HepG2 (cell line): ENCODE data around the gene ARFGEF2. TPM values are rescaled to one million over a fixed set of nuclear protein-coding genes. Genes with fewer than 3 reads are reported as not detected.

Experiments
- ATAC-seq: fragments of 200-7000 bp; cut with Tn5 transposase; 3 replicates; pipeline ENCODE4 v1.9.1; 2020; ENCODE audit warnings: mild to moderate bottlenecking, moderate library complexity
- BruUV-seq: library from RNA; stranded (reverse); fragments of 400-500 nt; replicated peaks from 2 replicates; lab custom pipeline; 2021; lab: Mats Ljungman, UMichigan
- CTCF ChIA-PET: fragments of 300-600 bp; formaldehyde crosslinking; extraction: SDS; loops from one replicate; lab custom pipeline; 2021; ENCODE audit warnings: low total read pairs, inconsistent platforms, low intra/inter-chr PET ratio; lab: Yijun Ruan, JAX
- POLR2A ChIA-PET: fragments of 350-600 bp; sonication (Branson Sonifier 250); formaldehyde crosslinking; loops from one replicate; lab custom pipeline; 2020; ENCODE audit warnings: antibody characterized with exemption, inconsistent platforms; lab: Yijun Ruan, JAX
- DNase-seq: peaks from one replicate; pipeline ENCODE4 v3.0.0-alpha.2; 2015; ENCODE audit warnings: low spot score
- FAIRE-seq: peaks from 3 replicates; lab custom pipeline; 2011; peaks lifted over from hg19 to GRCh38; lab: Jason Lieb, UNC
- H2AFZ ChIP-seq: one replicate; pipeline ENCODE4 v1.6.1; 2011; ENCODE audit warnings: low read length, inconsistent platforms
- H3K27ac ChIP-seq: fragments of 300-600 bp; 3 replicates; pipeline ENCODE4 v1.8.0; 2011; ENCODE audit warnings: mixed run types, mild to moderate bottlenecking, mixed read lengths, low read length, inconsistent platforms; ENCODE audit not compliant: insufficient read depth; ENCODE audit errors: extremely low read length
- H3K27me3 ChIP-seq, 2 experiments: fragments of 200-600 bp in 1 of 2; 2 replicates in 1 of 2; 3 replicates in 1 of 2; pipeline versions ENCODE4 v1.6.0 to v1.8.0; 2011; ENCODE audit warnings: low read length in 2 of 2, mild to moderate bottlenecking in 2 of 2, moderate library complexity in 2 of 2, inconsistent platforms in 1 of 2; ENCODE audit not compliant: insufficient read depth in 2 of 2, control insufficient read depth in 1 of 2
- H3K36me3 ChIP-seq, 2 experiments: fragments of 200-600 bp in 1 of 2; replicated peaks in 1 of 2; 2 replicates in 1 of 2; 3 replicates in 1 of 2; pipeline versions ENCODE4 v1.5.1 to v1.8.0; 2011; ENCODE audit warnings: low read length in 2 of 2, inconsistent platforms in 1 of 2; ENCODE audit not compliant: insufficient read depth in 2 of 2, control insufficient read depth in 1 of 2
- H3K4me1 ChIP-seq: 2 replicates; pipeline ENCODE4 v1.5.1; 2012; ENCODE audit warnings: low read length, inconsistent platforms; ENCODE audit not compliant: insufficient read depth
- H3K4me2 ChIP-seq: 2 replicates; pipeline ENCODE4 v1.6.0; 2011; ENCODE audit warnings: low read depth, low read length, inconsistent platforms
- H3K4me3 ChIP-seq, 3 experiments: fragments of 200-600 bp in 1 of 3; sonication (generic), shearing (Covaris generic) in 1 of 3; replicated peaks in 1 of 3; 2 replicates each; pipeline ENCODE4 v1.5.1; 2011 to 2016; ENCODE audit warnings: low read length in 3 of 3, inconsistent platforms in 2 of 3, low read depth in 2 of 3, mild to moderate bottlenecking in 2 of 3, control low read depth in 1 of 3, mixed read lengths in 1 of 3; ENCODE audit not compliant: insufficient read depth in 1 of 3
- H3K79me2 ChIP-seq: one replicate; pipeline ENCODE4 v1.6.1; 2011; ENCODE audit warnings: low read length, inconsistent platforms; ENCODE audit not compliant: insufficient read depth
- H3K9ac ChIP-seq: 2 replicates; pipeline ENCODE4 v1.6.0; 2011; ENCODE audit warnings: mild to moderate bottlenecking, low read depth, low read length, inconsistent platforms; ENCODE audit not compliant: insufficient read depth
- H3K9me3 ChIP-seq: 2 replicates; pipeline ENCODE4 v1.5.1; 2012; ENCODE audit warnings: mild to moderate bottlenecking, low read length
- H4K20me1 ChIP-seq: 2 replicates; pipeline ENCODE4 v1.6.0; 2011; ENCODE audit warnings: inconsistent platforms, mild to moderate bottlenecking, low read length, moderate library complexity; ENCODE audit not compliant: insufficient read depth
- ELF4 ChIP-seq: sonication (generic); formaldehyde crosslinking; IDR thresholded peaks from 2 replicates; pipeline ENCODE4 v1.5.0; 2020; ENCODE audit warnings: missing genetic modification reagents, mild to moderate bottlenecking, moderate library complexity, borderline replicate concordance
- FOSL1 ChIP-seq: sonication (generic); formaldehyde crosslinking; IDR thresholded peaks from 2 replicates; pipeline ENCODE4 v1.9.0; 2021; ENCODE audit warnings: missing genetic modification reagents, borderline replicate concordance
- HOXA5 ChIP-seq: sonication (generic); formaldehyde crosslinking; IDR thresholded peaks from 2 replicates; pipeline ENCODE4 v1.4.0; 2020; ENCODE audit warnings: missing genetic modification reagents
- MED1 ChIP-seq: sonication (generic); formaldehyde crosslinking; IDR thresholded peaks from 2 replicates; pipeline ENCODE4 v1.4.0; 2020; ENCODE audit warnings: missing genetic modification reagents
- RAD21 ChIP-seq: fragments of 450-650 bp; formaldehyde crosslinking; IDR thresholded peaks from 2 replicates; pipeline ENCODE4 v1.5.0; 2020; ENCODE audit warnings: mild to moderate bottlenecking
- SMC3 ChIP-seq: IDR thresholded peaks from 2 replicates; pipeline ENCODE4 v1.6.1; 2011; ENCODE audit warnings: low read length, improper control_type of control experiment
- ZFP90 ChIP-seq: sonication (generic); formaldehyde crosslinking; IDR thresholded peaks from 2 replicates; pipeline ENCODE4 v1.8.0; 2022; ENCODE audit warnings: missing genetic modification reagents, mild to moderate bottlenecking, inconsistent platforms, borderline replicate concordance
- ZNF205 ChIP-seq: IDR thresholded peaks from 2 replicates; pipeline ENCODE4 v1.6.1; 2018; ENCODE audit warnings: missing biosample characterization, missing genetic modification reagents
- ZNF766 ChIP-seq: sonication (generic); formaldehyde crosslinking; IDR thresholded peaks from 2 replicates; pipeline ENCODE4 v1.5.0; 2020; ENCODE audit warnings: missing genetic modification reagents, borderline replicate concordance
- WGBS: methylation state at CpG from one replicate; pipeline ENCODE4 v1.1.6; 2017; ENCODE audit warnings: low lambda C conversion rate; 5-methylcytosine and 5-hydroxymethylcytosine counted together
- in situ Hi-C: cut with HindIII; loops from 2 replicates; pipeline ENCODE4 v1.10.0; 2017; ENCODE audit warnings: low pct_unique_long_range_greater_than_20kb; ENCODE audit not compliant: extremely low pct_ligation_motif_present
- intact Hi-C: fragments of 100-400 bp; cut with micrococcal nuclease; formaldehyde crosslinking; loops from one replicate; pipeline ENCODE4 v1.10.0; 2022; ENCODE audit not compliant: unreplicated experiment
- polyA plus RNA-seq, 8 experiments: library from polyadenylated mRNA; depleted of rRNA in 3 of 8; stranded (reverse) in 7 of 8; unstranded in 1 of 8; fragments of >200 nt; fragmentation: Illumina TruSeq in 4 of 8; extraction: Trizol in 4 of 8; gene quantifications; 2 replicates each; pipeline versions ENCODE4 v1.2.1 to v1.2.3, GENCODE V29; 2011 to 2016; ENCODE audit warnings: low read depth in 4 of 8, missing spikeins in 1 of 8, mixed read lengths in 1 of 8; ENCODE audit not compliant: insufficient read depth in 1 of 8
- total RNA-seq, 5 experiments: library from RNA; depleted of rRNA; stranded (reverse); fragments of >200 nt; fragmentation: Illumina TruSeq; extraction: Trizol; gene quantifications; 2 replicates each; pipeline ENCODE4 v1.2.3, GENCODE V29; 2016; ENCODE audit warnings: low read depth in 1 of 5
- TF ChIP-seq, protein P1 (sequence below): sonication (generic); formaldehyde crosslinking; IDR thresholded peaks from 2 replicates; pipeline ENCODE4 v1.4.0; 2020; ENCODE audit warnings: missing genetic modification reagents, mild to moderate bottlenecking, borderline replicate concordance

The ARFGEF2 gene
- total and polyA plus RNA-seq, 2 of the 13 experiments (the other 11 are each of a cell fraction or from before 2014, with no cell fraction given): 44.0 to 60.8 TPM

GRCh38 chr20:48904566-48905296 is 16.8 kb upstream of the ARFGEF2 start (continued):
- TF ChIP-seq ZFP90 (CRISPR knock-in tag): 0 out of 2 replicates have a peak, but pooled peaks have one; percentile 55
- peak; percentile 93 for TF ChIP-seq SMC3
- TF ChIP-seq RAD21 (CRISPR knock-in tag): peak; percentile 84
- no peak for TF ChIP-seq ELF4 (CRISPR knock-in tag)
- 0 out of 2 replicates have a peak, but pooled peaks have one; percentile 16 for TF ChIP-seq HOXA5 (CRISPR knock-in tag)
- TF ChIP-seq ZNF766 (CRISPR knock-in tag): 0 out of 2 replicates have a peak, but pooled peaks have one; percentile 12
- peak; percentile 10; the same call in 1 of the 2 replicates for TF ChIP-seq FOSL1
- TF ChIP-seq, protein P1, sequence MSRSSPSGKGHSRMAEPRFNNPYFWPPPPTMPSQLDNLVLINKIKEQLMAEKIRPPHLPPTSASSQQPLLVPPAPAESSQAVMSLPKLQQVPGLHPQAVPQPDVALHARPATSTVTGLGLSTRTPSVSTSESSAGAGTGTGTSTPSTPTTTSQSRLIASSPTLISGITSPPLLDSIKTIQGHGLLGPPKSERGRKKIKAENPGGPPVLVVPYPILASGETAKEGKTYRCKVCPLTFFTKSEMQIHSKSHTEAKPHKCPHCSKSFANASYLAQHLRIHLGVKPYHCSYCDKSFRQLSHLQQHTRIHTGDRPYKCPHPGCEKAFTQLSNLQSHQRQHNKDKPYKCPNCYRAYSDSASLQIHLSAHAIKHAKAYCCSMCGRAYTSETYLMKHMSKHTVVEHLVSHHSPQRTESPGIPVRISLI: 0 out of 2 replicates have a peak, but pooled peaks have one; percentile 62
- no peak for TF ChIP-seq MED1 (CRISPR knock-in tag)

DNA sequence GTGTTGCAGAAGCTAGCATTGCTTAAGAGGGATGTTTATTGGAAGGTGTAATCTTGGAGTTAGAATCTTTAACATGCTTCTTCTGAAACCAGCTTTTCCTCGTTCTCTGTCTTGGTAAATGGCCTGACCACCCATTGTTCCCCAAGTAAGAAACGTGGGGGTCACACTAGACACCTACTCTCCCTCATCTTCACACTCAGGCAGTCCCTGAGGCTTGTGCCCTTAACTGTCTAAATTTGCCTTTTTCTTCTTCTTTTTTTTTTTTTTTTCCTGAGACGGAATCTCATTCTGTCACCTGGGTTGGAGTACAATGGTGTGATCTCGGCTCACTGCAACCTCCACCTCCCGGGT is 16.2 kb upstream of the ARFGEF2 start:
- in situ Hi-C loops: loop anchor here (5.0 kb wide), 1 partner anchor 248 kb away; no protein-coding TSS in a partner anchor
- Histone ChIP-seq H4K20me1 (no peaks in the 10 kb centered on the region), H3K27me3 (peaks cover 2 to 12% of the 10 kb centered on the region in 2 experiments; a peak in 3 of 5 replicates), H3K27ac (no peak overlapping the region), H3K9me3 (no peaks in the 10 kb centered on the region), H2AFZ (no peak overlapping the region), H3K4me1 (no peaks in the 10 kb centered on the region), H3K79me2 (no peaks in the 10 kb centered on the region), H3K4me2 (no peak overlapping the region), H3K4me3 (no peak overlapping the region), H3K9ac (no peak overlapping the region), H3K36me3 (no peaks in the 10 kb centered on the region)
- 28% methylated on average over 5 of the region's 5 CpGs for WGBS
- intact Hi-C loops: loop anchor here (1.0 kb wide), 1 partner anchor 248 kb away; no protein-coding TSS in a partner anchor
- ATAC-seq (peak; percentile 15; the same call in 1 of the 3 replicates), DNase-seq (no peak), FAIRE-seq (no peak)
- ChIA-PET POLR2A (no interaction called here), CTCF (interaction anchor here (1.1 to 3.7 kb wide), 3 partner anchors 247 to 270 kb away, joined by 4 to 173 read pairs (median 5); no protein-coding TSS in a partner anchor)
- BruUV-seq: no TSS peak
- TF ChIP-seq ZFP90 (CRISPR knock-in tag) (0 out of 2 replicates have a peak, but pooled peaks have one; percentile 13), ZNF205 (no peak)
